B cell (primary cell): ENCODE measurements around the gene MIPEP. TPM values are rescaled to one million over a fixed set of nuclear protein-coding genes. Genes with fewer than 3 reads are reported as not detected.

Experiments
- ATAC-seq: fragments of 200-7000 bp; cut with Tn5 transposase; one replicate; pipeline ENCODE4 v1.10.0; 2021; ENCODE audit warnings: low read depth, mild to moderate bottlenecking, moderate number of reproducible peaks, moderate library complexity
- CTCF ChIA-PET: fragments of 350-600 bp; sonication (Branson Sonifier 250); formaldehyde crosslinking; loops from one replicate; lab custom pipeline; 2021; ENCODE audit warnings: antibody characterized with exemption, inconsistent platforms; lab: Charles Lee
- POLR2A ChIA-PET: fragments of 350-600 bp; sonication (Branson Sonifier 250); formaldehyde crosslinking; loops from one replicate; lab custom pipeline; 2021; ENCODE audit warnings: antibody characterized with exemption; lab: Charles Lee
- DNase-seq: peaks from one replicate; pipeline ENCODE4 v3.0.0; 2013
- H2AFZ ChIP-seq: 2 replicates; pipeline ENCODE4 v1.6.1; 2012; ENCODE audit warnings: mild to moderate bottlenecking, low read depth, low read length; ENCODE audit not compliant: insufficient read depth, poor library complexity, severe bottlenecking
- H3K27ac ChIP-seq, 2 donors: 1 replicate in 1 of 2; 2 replicates in 1 of 2; pipeline ENCODE4 v1.5.1; 2012 to 2013; ENCODE audit warnings: low read length in 2 of 2, mild to moderate bottlenecking in 2 of 2, moderate library complexity in 1 of 2
- H3K27me3 ChIP-seq, 4 experiments: fragments of 200-600 bp in 1 of 4; sonication (generic) in 1 of 4; replicated peaks in 1 of 4; 1 replicate in 2 of 4; 2 replicates in 2 of 4; pipeline versions ENCODE4 v1.6.1 to v1.7.0; 2013 to 2016; ENCODE audit warnings: low read length in 3 of 4, mild to moderate bottlenecking in 2 of 4, mixed read lengths in 1 of 4, moderate library complexity in 1 of 4; ENCODE audit not compliant: insufficient read depth in 4 of 4, control insufficient read depth in 3 of 4; ENCODE audit errors: control extremely low read depth in 1 of 4
- H3K36me3 ChIP-seq, 2 experiments: replicated peaks in 1 of 2; 1 replicate in 1 of 2; 2 replicates in 1 of 2; pipeline versions ENCODE4 v1.6.1 to v1.7.1; 2013; ENCODE audit warnings: low read length in 1 of 2; ENCODE audit not compliant: insufficient read depth in 2 of 2, control insufficient read depth in 1 of 2; ENCODE audit errors: control extremely low read depth in 1 of 2, extremely low read depth in 1 of 2
- H3K4me1 ChIP-seq, 2 donors: fragments of 200-600 bp in 1 of 2; sonication (generic) in 1 of 2; 1 replicate in 1 of 2; 2 replicates in 1 of 2; pipeline versions ENCODE4 v1.5.1 to v1.6.1; 2013 to 2017; ENCODE audit warnings: low read length in 2 of 2; ENCODE audit not compliant: control insufficient read depth in 2 of 2, insufficient read depth in 2 of 2
- H3K4me2 ChIP-seq: replicated peaks from 2 replicates; pipeline ENCODE3; 2012; ENCODE audit warnings: mild to moderate bottlenecking, low read depth, low read length; ENCODE audit not compliant: poor library complexity, severe bottlenecking
- H3K4me3 ChIP-seq, 5 experiments: fragments of 200-600 bp in 1 of 5; sonication (generic) in 1 of 5; 1 replicate in 3 of 5; 2 replicates in 2 of 5; pipeline versions ENCODE4 v1.5.1 to v1.7.0; 2011 to 2016; ENCODE audit warnings: low read length in 4 of 5, mild to moderate bottlenecking in 4 of 5, low read depth in 2 of 5, control low read depth in 1 of 5, moderate library complexity in 1 of 5; ENCODE audit not compliant: insufficient read depth in 1 of 5; ENCODE audit errors: control extremely low read depth in 1 of 5, extremely low read depth in 1 of 5
- H3K79me2 ChIP-seq: fragments of 200-600 bp; sonication (generic); one replicate; pipeline ENCODE4 v1.6.0; 2016; ENCODE audit warnings: low read length; ENCODE audit not compliant: control insufficient read depth, insufficient read depth
- H3K9ac ChIP-seq: fragments of 200-600 bp; sonication (generic); 2 replicates; pipeline ENCODE4 v1.6.1; 2017; ENCODE audit warnings: mild to moderate bottlenecking, low read length, moderate library complexity
- H3K9me3 ChIP-seq, 3 donors: one replicate each; pipeline versions ENCODE4 v1.6.1 to v1.7.1; 2013; ENCODE audit warnings: low read length in 2 of 3; ENCODE audit not compliant: control insufficient read depth in 2 of 3, insufficient read depth in 1 of 3; ENCODE audit errors: control extremely low read depth in 1 of 3
- H4K20me1 ChIP-seq: 2 replicates; pipeline ENCODE4 v1.6.0; 2012; ENCODE audit warnings: mild to moderate bottlenecking, low read length; ENCODE audit not compliant: insufficient read depth, control insufficient read depth, poor library complexity, severe bottlenecking
- H3K27ac Mint-ChIP-seq: one replicate; pipeline ENCODE4 v1.8.0; 2021; ENCODE audit warnings: mixed read lengths
- H3K27me3 Mint-ChIP-seq: one replicate; pipeline ENCODE4 v1.8.0; 2021; ENCODE audit warnings: mixed read lengths
- H3K4me1 Mint-ChIP-seq: one replicate; pipeline ENCODE4 v1.8.0; 2021; ENCODE audit warnings: mixed read lengths
- H3K4me3 Mint-ChIP-seq: one replicate; pipeline ENCODE4 v1.8.0; 2021; ENCODE audit warnings: mixed read lengths
- H3K9me3 Mint-ChIP-seq: one replicate; pipeline ENCODE4 v1.8.0; 2022; ENCODE audit warnings: mixed read lengths; ENCODE audit not compliant: insufficient read depth
- CTCF ChIP-seq: fragments of 200-600 bp; IDR thresholded peaks from one replicate; pipeline ENCODE4 v1.8.0; 2022; ENCODE audit warnings: antibody characterized with exemption, mild to moderate bottlenecking
- EZH2 ChIP-seq: IDR thresholded peaks from 2 replicates; pipeline ENCODE4 v1.6.1; 2012; ENCODE audit warnings: borderline replicate concordance, low read depth, mild to moderate bottlenecking, moderate library complexity, low read length; ENCODE audit not compliant: insufficient read depth, poor library complexity, severe bottlenecking
- WGBS: methylation state at CpG from one replicate; pipeline ENCODE4 v1.1.5; 2013; ENCODE audit warnings: missing lambda C conversion rate; ENCODE audit not compliant: insufficient coverage; 5-methylcytosine and 5-hydroxymethylcytosine counted together
- intact Hi-C: fragments of 100-400 bp; cut with micrococcal nuclease; formaldehyde crosslinking; loops from one replicate; pipeline ENCODE4 v1.10.0; 2022
- polyA plus RNA-seq: library from polyadenylated mRNA; depleted of rRNA; stranded (reverse); fragments of >200 nt; gene quantifications from 2 replicates; pipeline ENCODE4 v1.2.3, GENCODE V29; 2012
- total RNA-seq, 2 donors: library from RNA; stranded (reverse); fragments of 120-200 nt in 1 of 2; gene quantifications; 1 replicate in 1 of 2; 2 replicates in 1 of 2; pipeline versions ENCODE4 v1.2.3 to v1.2.4, GENCODE V29; 2013 to 2022

MIPEP gene
- total and polyA plus RNA-seq, 2 donors (not counting 1 experiment from before 2014, with no cell fraction given), result 6.2 to 16.9 TPM

- Histone ChIP-seq H3K4me2 (no peak overlapping the region), H3K9me3 (no peaks in the 10 kb centered on the region), H3K9ac (no peak overlapping the region), H3K27me3 (peaks cover 0 to 14% (median 8%) of the 10 kb centered on the region in 4 experiments), H3K4me3 (no peak overlapping the region), H2AFZ (no peak overlapping the region), H3K79me2 (no peaks in the 10 kb centered on the region), H3K4me1 (no peaks in the 10 kb centered on the region), H3K36me3 (no peaks in the 10 kb centered on the region), H3K27ac (no peak overlapping the region), H4K20me1 (no peaks in the 10 kb centered on the region)
- peak; percentile 13 for DNase-seq
- no peak overlapping the region for H3K27ac Mint-ChIP-seq
- no peak for TF ChIP-seq EZH2
- peak; percentile 64 for TF ChIP-seq CTCF
- peaks cover 40% of the 10 kb centered on the region for H3K27me3 Mint-ChIP-seq
- no peak for ATAC-seq
- no CpG with 5 or more reads among the region's 2 CpGs for WGBS
- peaks cover 2% of the 10 kb centered on the region for H3K9me3 Mint-ChIP-seq
- ChIA-PET POLR2A (no interaction called here), CTCF (interaction anchor here (0.6 kb wide), 1 partner anchor 349 kb away, joined by 3 read pairs; no protein-coding TSS in a partner anchor)
- intact Hi-C loops, result no loop called here
- H3K4me3 Mint-ChIP-seq, result no peak overlapping the region
- no peaks in the 10 kb centered on the region for H3K4me1 Mint-ChIP-seq
These were observed 32.3 kb upstream of the MIPEP start for GRCh38 chr13:23921451-23921888.

- Histone ChIP-seq H2AFZ (no peak overlapping the region), H3K79me2 (no peaks in the 10 kb centered on the region), H3K9ac (no peak overlapping the region), H3K4me3 (no peak overlapping the region), H4K20me1 (no peaks in the 10 kb centered on the region), H3K4me2 (no peak overlapping the region), H3K27me3 (peaks cover 0 to 16% (median 9%) of the 10 kb centered on the region in 4 experiments), H3K4me1 (no peaks in the 10 kb centered on the region), H3K9me3 (no peaks in the 10 kb centered on the region), H3K27ac (no peak overlapping the region), H3K36me3 (no peaks in the 10 kb centered on the region)
- no CpG with 5 or more reads among the region's 1 CpG for WGBS
- H3K4me1 Mint-ChIP-seq, result no peaks in the 10 kb centered on the region
- no peak for ATAC-seq
- peaks cover 2% of the 10 kb centered on the region for H3K9me3 Mint-ChIP-seq
- ChIA-PET POLR2A (no interaction called here), CTCF (interaction anchor here (0.7 kb wide), 1 partner anchor 19 kb away, joined by 3 read pairs; no protein-coding TSS in a partner anchor)
- H3K27me3 Mint-ChIP-seq, result peaks cover 48% of the 10 kb centered on the region
- intact Hi-C loops, result no loop called here
- H3K27ac Mint-ChIP-seq, result no peak overlapping the region
- TF ChIP-seq EZH2 (no peak), CTCF (no peak)
- no peak for DNase-seq
- H3K4me3 Mint-ChIP-seq, result no peak overlapping the region
These were observed 29.8 kb upstream of the MIPEP start for GRCh38 chr13:23919006-23919405.
